Activated T-helper 9 cell treated with anti-CD3 and anti-CD28 coated beads, Interleukin-2, amount 50 U/mL, for 16 hours (primary cell): ENCODE measurements around the gene MOSPD3.

Source experiments
- DNase-seq: peaks from one replicate; pipeline ENCODE4 v3.0.0-alpha.2; 2020; ENCODE audit warnings: low read depth

The MOSPD3 gene

GRCh38 chr7:100595188-100595587 lies 17.2 kb upstream of the MOSPD3 start:
- no peak for DNase-seq

GRCh38 chr7:100598425-100598824 lies 13.9 kb upstream of the MOSPD3 start:
- no peak for DNase-seq

DNA sequence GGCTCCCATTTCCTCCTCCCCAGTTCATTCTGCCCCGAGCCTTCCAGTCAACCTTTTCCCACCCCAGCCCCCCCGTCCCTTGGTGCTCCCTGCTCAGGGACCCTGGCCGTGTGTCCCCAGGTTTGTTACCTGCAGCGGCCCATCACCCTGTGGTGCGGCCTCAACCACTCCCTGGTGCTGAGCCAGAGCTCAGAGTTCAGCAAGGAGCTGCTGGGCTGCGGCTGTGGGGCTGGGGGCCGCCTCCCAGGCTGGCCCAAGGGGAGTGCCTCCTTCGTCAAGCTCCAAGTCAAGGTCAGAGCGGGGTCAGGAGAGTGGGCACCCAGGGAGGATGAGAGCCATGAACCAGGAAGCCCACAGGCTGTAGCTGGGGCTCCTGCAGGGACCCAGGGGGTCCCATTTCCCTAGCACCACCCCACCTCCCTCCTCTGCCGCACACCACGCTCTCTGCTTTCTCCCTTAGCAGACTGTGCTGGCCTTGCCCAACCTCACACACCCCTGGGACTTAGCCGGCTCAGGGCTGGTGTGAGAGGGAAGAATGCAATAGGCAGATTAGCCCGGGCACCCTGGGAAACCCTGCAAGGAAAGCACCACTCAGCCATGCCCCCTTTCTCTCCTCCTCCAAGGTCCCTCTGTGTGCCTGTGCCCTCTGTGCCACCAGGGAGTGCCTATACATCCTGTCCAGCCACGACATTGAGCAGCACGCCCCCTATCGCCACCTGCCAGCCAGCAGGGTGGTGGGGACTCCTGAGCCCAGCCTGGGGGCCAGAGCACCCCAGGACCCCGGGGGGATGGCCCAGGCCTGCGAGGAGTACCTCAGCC lies 12.2 kb upstream of the MOSPD3 start:
- DNase-seq = no peak

- no peak for DNase-seq
Observed at GRCh38 chr7:100600730-100601038, 11.7 kb upstream of the MOSPD3 start.

DNA sequence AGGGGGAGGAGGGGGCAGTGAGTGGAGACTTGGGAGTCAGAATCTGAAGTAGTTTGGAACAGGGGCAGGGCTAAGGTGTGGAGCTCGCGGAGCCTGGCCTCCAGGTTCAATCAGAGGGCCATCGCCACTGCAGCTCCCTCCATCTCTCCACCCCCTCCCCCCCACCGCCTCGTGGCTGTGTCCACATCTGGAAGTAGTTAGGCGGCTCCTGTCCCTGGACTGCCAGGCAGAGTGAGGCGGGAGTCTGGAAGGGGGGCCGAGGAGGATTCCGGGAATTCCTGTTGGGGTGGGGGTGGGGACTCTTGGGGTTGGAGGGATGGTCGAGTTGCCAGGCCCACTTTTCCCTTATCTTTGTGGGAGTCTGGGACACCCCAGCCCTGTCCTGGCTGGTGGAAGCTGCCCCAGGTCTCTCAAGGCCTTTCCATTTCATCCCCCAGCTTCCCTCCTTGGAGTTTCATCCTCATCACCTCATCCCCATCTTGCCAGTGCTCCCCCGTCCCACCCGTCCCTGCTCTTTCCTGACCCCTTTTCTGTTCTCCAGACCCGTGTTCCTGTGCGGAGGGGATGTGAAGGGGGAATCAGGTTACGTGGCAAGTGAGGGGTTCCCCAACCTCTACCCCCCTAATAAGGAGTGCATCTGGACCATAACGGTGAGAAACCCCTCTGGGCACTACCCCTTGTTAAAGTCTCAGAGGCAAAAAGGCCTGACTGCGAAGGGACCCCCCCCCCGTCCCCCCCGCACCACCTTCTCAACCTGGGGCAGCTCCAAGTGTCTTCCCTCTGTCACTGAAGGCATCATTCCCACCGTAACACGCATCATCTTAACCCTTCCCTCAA lies 9.2 kb upstream of the MOSPD3 start:
- DNase-seq = no peak

DNA sequence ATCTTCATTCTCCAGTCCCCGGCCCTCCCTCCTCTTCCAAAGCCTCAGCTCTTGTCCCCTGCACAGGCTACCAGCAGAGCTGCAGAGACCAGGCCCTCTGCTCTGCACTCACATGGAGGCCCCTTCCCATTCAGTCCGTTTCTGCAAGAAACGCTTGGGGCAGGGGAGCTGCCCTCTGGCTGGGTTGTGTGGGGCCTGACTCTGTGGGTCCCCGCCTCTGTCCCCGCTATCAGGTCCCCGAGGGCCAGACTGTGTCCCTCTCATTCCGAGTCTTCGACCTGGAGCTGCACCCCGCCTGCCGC lies 8.7 kb upstream of the MOSPD3 start:
- DNase-seq = no peak

DNA sequence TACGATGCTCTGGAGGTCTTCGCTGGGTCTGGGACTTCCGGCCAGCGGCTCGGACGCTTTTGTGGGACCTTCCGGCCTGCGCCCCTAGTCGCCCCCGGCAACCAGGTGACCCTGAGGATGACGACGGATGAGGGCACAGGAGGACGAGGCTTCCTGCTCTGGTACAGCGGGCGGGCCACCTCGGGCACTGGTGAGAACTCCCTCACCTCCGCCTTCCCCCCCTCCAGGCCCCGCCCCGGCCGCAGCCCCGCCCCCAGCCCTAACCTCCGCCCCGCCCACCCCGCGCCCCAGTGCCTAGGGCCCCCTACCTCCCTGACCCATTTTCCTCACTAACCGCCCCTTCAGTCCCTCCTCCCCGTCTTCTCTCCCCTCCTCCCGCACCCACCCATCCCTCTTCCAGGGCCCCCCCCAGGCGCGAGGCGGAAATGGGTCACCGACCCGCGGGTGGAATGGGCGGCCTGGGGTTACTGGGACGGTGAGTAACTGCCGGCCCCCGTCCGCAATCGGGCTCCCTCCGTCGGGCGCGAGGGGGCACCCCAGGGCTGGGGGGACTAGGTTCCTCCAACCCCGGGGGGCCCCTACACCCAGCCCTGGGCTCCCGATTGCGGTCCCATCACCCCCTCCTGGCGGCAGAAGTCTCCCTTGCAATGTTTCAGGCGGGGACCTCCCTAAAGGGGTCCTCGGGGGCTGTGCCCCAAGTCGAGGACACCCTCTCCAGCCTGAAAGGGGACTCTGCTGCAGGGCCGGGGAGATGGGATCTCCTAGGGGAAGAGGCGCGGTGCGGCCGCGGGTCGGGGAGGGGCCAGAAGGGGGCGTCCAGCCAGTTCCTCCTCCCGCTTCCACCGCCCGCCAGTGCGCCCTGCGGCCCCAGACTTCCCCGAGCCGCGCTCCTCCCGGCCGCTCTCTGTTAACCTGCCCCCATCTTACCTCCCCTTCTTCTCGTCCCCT lies 8.0 kb upstream of the MOSPD3 start:
- DNase-seq = peak; percentile 68

DNA sequence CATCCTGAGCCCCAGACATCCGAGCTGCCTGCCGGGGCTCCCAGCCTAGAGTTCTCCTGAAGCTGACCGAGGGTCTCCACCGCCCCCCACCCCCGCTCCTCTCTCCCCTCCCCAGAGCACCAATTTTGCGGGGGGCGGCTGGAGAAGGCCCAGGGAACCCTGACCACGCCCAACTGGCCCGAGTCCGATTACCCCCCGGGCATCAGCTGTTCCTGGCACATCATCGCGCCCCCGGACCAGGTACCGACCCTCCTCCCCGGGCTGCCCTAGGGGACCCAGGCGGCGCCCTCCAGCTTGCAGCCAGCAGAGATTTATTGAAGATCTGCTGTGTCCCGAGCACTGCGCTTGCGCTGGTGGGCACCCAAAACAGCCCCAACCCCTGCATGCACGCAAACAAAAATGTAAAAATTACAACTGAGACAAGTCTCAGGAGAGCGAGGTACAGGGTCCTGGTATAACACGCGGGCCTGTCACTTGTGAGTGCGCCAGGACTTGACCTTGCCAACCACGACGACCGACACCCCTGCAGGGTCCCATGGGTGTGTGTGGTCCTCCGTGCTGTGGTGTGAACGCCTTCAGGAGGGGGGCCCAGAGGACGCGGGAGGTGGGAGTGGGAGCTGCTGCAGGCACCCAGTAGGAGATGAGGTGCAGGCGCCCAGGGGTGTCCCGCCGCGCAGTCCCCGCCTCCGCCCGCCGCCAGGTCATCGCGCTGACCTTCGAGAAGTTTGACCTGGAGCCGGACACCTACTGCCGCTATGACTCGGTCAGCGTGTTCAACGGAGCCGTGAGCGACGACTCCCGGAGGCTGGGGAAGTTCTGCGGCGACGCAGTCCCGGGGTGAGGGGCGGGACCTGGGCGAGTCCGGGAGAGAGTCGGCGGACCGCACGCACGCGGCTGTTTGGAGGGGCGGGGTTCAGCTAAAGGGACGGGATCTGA lies 7.1 kb upstream of the MOSPD3 start:
- DNase-seq = peak; percentile 24

DNA sequence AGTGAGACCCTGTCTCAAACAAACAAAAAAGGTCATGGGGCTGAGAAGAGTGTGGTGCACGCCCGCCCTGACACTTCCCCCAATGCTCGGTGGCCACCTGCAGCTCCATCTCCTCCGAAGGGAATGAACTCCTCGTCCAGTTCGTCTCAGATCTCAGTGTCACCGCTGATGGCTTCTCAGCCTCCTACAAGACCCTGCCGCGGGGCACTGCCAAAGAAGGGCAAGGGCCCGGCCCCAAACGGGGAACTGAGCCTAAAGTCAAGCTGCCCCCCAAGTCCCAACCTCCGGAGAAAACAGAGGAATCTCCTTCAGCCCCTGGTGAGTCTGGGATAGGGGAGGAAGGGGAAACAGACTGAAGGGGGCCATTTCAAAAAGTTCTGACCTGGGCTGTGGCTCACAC lies 6.0 kb upstream of the MOSPD3 start:
- DNase-seq = no peak

- DNase-seq = no peak
Observed at GRCh38 chr7:100607111-100607510, 5.2 kb upstream of the MOSPD3 start.

DNA sequence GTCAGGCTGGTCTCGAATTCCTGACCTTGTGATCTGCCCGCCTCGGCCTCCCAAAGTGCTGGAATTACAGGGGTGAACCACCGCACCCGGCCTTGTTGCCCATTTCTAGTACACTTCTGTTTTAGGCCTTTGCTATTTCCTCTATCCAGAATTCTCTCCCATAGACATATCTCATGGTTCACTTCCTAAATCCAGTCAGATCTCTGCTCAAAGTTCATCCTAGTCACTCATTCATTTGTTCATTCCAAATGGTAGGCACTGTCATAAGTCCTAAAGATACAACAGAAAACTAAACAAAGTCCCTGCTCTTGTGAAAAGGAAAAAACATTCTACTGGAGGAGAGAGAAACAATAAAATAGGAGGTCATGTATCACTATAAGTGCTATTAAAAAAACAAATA lies 2.4 kb upstream of the MOSPD3 start:
- no peak for DNase-seq

DNA sequence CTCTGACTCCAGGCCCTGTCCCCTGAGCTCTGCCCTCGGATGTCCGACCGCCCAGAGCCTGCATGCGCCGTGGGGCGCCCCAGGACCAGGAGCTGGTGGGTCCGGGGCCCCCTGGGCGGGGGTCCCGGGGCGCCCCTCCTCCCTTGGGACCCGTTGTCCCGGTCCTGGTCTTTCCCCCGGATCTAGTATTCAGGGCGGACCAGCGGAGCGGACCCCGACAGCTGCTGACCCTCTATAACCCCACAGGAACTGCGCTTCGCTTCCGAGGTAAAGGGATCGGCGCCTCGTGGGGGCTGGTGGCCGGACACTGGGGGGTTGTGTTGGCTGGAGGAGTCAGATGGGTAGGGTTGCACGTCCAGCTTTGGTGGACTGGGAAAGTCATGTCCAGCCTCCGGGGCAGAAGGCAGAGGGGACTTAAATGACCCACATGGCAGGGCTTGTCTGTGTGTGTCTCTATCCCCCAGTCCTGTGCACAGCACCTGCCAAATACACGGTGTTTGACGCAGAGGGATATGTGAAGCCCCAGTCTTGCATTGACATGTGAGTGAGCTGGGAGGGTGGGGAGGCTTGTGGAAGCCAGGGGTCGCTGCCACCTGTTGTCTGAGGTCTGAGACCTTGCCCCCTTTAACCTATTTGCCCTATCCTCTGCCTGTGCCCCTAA lies 520 bp downstream of the MOSPD3 start:
- no peak for DNase-seq

- no peak for DNase-seq
Observed at GRCh38 chr7:100613412-100614175, 1.3 kb downstream of the MOSPD3 start.

- DNase-seq = no peak
Observed at GRCh38 chr7:100614308-100614861, 2.0 kb downstream of the MOSPD3 start.

DNA sequence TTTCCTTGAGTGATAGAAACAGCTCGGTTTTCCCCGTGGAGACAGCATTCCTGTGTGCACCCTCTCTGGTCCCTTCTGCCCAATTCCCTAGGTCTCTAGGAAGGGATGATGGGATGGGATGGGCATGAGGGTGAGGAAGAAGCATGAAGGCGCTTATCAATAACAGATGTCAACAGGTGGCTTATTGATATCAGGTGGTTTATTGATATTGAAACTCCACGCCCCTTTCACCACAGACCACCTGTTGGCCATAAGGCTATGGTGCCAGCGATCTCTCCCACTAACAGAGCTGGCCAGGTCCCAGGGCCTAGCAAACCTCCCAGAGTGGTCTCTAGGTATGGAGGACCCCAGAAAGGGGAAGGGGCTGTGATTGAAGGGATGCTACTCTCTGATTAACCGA lies 7.9 kb downstream of the MOSPD3 start:
- DNase-seq = no peak

DNA sequence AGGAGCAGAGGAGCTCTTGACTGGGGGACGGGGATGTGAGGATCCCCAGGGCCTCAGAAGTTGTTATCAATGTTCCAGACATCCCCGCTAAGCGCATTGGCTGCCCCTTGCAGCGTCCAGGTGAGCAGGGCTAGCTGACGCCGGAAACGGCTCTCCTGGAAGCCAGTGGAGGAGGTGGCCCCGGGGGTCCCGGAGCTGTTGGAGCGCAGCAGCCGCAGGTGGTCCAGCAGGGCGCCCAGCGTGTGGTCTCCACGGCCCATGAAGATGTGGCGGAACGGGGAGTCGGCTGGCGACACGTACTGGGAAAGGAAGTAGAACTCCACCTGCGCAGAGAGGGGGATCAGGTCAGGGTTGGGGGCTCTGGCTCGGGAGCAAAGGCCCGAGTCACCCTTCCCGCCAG lies 8.5 kb downstream of the MOSPD3 start:
- no peak for DNase-seq

DNA sequence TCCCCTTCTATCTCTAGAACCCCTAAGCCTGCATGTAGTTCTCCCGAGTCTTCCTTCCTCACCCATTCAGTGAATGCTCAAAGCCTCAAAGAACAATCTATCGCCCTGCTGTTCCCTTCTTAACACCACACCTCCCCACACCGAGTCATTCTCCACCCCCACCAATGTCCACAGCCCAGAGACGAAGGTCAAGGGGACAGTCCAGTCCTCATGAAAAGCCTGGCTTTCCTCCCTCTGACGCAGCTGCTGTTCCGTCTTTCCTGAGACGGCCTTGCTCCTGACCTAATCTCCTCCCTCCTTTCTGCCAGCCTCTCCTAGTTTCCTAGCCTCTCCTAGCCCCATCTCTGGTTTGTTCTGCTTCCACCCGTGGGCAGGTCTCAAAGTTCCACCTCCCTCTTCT lies 9.2 kb downstream of the MOSPD3 start:
- no peak for DNase-seq

GRCh38 chr7:100623951-100624824 lies 11.8 kb downstream of the MOSPD3 start:
- no peak for DNase-seq

GRCh38 chr7:100626055-100626454 lies 13.7 kb downstream of the MOSPD3 start:
- no peak for DNase-seq
